Mononuclear cell (primary cell): Measurements from ENCODE around the gene PALMD. TPM values are rescaled to one million over a fixed set of nuclear protein-coding genes. Genes with fewer than 3 reads are reported as not detected.

Experiments used
- H3K27me3 ChIP-seq: 2 replicates; pipeline ENCODE4 v1.6.0; 2011; ENCODE audit warnings: low read length, control low read depth; ENCODE audit not compliant: insufficient read depth
- H3K4me1 ChIP-seq: 2 replicates; pipeline ENCODE4 v1.5.1; 2011; ENCODE audit warnings: mild to moderate bottlenecking, low read length, control low read depth; ENCODE audit not compliant: insufficient read depth
- H3K4me3 ChIP-seq: 2 replicates; pipeline ENCODE4 v1.5.1; 2011; ENCODE audit warnings: mild to moderate bottlenecking, low read length, moderate library complexity
- H3K9me3 ChIP-seq: 2 replicates; pipeline ENCODE4 v1.5.1; 2011; ENCODE audit warnings: low read depth, mild to moderate bottlenecking, control low read depth, low read length
- total RNA-seq: library from RNA; depleted of rRNA; stranded (reverse); fragments of >200 nt; gene quantifications from one replicate; pipeline ENCODE4 v1.2.3, GENCODE V29; 2012

Gene PALMD
- total RNA-seq, 1 donor = not detected

GRCh38 chr1:99662539-99663080 lies 16.7 kb downstream of the PALMD start:
- Histone ChIP-seq H3K27me3 (no peaks in the 10 kb centered on the region), H3K9me3 (no peaks in the 10 kb centered on the region), H3K4me1 (no peaks in the 10 kb centered on the region), H3K4me3 (no peak overlapping the region)

GRCh38 chr1:99663501-99663900 lies 17.6 kb downstream of the PALMD start:
- H3K27me3 ChIP-seq = no peaks in the 10 kb centered on the region
- no peaks in the 10 kb centered on the region for H3K9me3 ChIP-seq
- no peak overlapping the region for H3K4me3 ChIP-seq
- no peaks in the 10 kb centered on the region for H3K4me1 ChIP-seq

- H3K4me3 ChIP-seq = no peak overlapping the region
- no peaks in the 10 kb centered on the region for H3K4me1 ChIP-seq
- H3K9me3 ChIP-seq = no peaks in the 10 kb centered on the region
- H3K27me3 ChIP-seq = no peaks in the 10 kb centered on the region
Measured at GRCh38 chr1:99665212-99665611, 19.3 kb downstream of the PALMD start.

DNA sequence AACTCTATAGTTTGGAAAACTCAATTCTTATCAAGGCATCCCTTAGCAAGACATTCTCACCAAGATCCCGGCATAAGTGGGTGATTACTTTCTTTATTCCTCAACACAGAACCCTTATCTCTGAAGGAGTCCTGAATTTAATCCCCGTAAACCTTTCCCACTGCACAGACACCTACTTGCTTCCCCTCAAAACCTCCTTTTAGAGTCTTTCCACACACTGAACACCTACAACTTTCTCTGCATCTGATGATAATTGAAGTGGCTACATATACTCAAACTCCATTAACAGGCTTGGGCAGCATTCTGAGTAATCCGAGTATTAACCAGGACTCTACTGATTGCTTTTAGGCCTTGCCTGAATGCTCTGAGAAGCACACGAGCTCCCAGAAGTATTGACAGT lies 23.5 kb downstream of the PALMD start:
- Histone ChIP-seq H3K4me1 (no peaks in the 10 kb centered on the region), H3K4me3 (no peak overlapping the region), H3K9me3 (no peaks in the 10 kb centered on the region), H3K27me3 (no peaks in the 10 kb centered on the region)

GRCh38 chr1:99669821-99670220 lies 23.9 kb downstream of the PALMD start:
- no peaks in the 10 kb centered on the region for H3K27me3 ChIP-seq
- H3K4me1 ChIP-seq = no peaks in the 10 kb centered on the region
- H3K9me3 ChIP-seq = no peaks in the 10 kb centered on the region
- no peak overlapping the region for H3K4me3 ChIP-seq

DNA sequence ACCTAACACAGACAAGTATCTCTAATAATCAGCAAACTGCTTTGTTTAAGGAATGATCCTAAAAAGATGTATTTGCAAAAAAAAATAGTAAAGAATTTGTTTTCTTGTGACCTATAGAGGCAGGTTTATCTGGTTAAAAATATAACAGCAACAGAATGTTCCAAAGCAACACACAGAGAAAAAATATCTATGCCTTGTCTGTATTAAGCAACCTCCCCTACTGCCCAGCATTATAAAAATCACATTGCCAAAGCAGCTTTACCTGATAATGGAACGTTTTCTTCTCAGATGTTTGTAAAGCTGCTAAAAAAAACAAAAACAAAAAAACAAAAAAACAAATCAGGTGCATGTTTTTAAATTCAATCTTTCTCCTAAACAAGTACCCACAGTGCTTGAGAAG lies 24.7 kb downstream of the PALMD start:
- Histone ChIP-seq H3K4me1 (no peaks in the 10 kb centered on the region), H3K4me3 (no peak overlapping the region), H3K27me3 (no peaks in the 10 kb centered on the region), H3K9me3 (no peaks in the 10 kb centered on the region)

- Histone ChIP-seq H3K9me3 (no peaks in the 10 kb centered on the region), H3K27me3 (no peaks in the 10 kb centered on the region), H3K4me1 (no peaks in the 10 kb centered on the region)
Measured at GRCh38 chr1:99672038-99672437, 26.1 kb downstream of the PALMD start.

GRCh38 chr1:99672530-99673213 lies 26.8 kb downstream of the PALMD start:
- Histone ChIP-seq H3K9me3 (no peaks in the 10 kb centered on the region), H3K4me1 (no peaks in the 10 kb centered on the region), H3K27me3 (no peaks in the 10 kb centered on the region), H3K4me3 (no peak overlapping the region)

More at GRCh38 chr1:99672038-99672437, 26.1 kb downstream of the PALMD start:
- no peak overlapping the region for H3K4me3 ChIP-seq

GRCh38 chr1:99673315-99673714 lies 27.4 kb downstream of the PALMD start:
- Histone ChIP-seq H3K9me3 (no peaks in the 10 kb centered on the region), H3K4me1 (no peaks in the 10 kb centered on the region), H3K4me3 (no peak overlapping the region), H3K27me3 (no peaks in the 10 kb centered on the region)

DNA sequence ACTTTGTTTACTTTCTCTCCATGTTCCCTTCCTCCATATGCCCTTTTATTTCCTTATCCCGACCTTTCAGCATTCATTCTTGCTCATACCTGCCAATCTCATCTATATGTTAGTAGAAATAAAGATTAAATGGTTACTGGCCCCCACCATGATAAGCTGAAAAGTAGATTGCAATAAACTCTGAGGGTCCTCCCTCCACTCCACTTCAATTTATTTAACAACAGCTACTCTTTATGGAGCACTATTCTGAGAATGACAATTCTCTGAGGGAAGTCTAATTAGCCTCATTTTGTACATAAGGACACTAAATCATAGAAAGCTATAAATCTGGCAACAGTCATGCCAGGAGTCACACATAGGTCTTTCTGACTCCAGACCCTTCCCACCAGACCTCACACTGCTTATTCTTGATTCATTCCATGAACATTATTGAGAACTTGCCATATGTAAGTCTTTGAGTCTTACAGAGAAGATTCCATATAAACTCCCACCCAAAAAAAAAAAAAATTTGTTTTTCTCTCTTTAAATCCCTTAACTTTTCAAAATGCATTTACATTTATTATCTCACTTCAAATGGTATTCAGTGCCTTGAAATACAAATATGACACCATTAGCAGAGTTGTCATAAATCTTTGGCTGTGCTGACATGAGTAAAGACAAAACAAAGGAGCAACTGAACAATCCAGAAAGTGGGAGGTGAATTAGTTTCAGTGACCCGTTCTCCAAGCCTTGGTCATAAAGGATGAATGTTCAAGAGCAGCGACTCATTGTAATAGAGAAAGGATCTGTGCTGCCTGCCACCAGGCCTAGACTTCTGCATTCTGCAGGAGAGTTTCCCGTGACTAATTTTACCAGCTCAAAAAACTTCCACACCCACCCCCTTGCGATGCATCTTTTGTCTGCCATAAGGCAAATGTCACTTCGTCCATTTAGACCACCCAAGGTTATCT lies 28.5 kb downstream of the PALMD start:
- no peaks in the 10 kb centered on the region for H3K27me3 ChIP-seq
- H3K4me3 ChIP-seq = no peak overlapping the region
- H3K9me3 ChIP-seq = no peaks in the 10 kb centered on the region

DNA sequence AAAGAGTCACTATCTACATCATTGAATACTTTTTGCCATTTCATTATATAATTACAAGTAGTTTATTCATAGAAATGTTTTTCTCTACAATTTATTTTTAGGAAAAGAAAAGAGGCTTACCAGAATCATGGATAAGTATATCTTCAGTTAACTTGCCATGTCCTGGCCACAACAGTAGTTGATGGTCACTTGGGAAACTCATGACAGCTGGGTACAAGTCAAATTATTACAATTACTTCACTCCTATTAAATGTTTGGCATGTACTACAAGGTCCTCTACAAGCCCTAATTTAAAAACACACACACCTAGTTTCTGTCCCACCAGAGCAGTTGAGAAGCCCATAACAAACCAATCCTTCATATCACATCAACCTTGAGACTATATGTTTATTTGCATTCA lies 29.4 kb downstream of the PALMD start:
- Histone ChIP-seq H3K9me3 (no peaks in the 10 kb centered on the region), H3K27me3 (no peaks in the 10 kb centered on the region), H3K4me1 (no peaks in the 10 kb centered on the region), H3K4me3 (no peak overlapping the region)

More for the DNA sequence above, 28.5 kb downstream of the PALMD start:
- H3K4me1 ChIP-seq = no peaks in the 10 kb centered on the region

- Histone ChIP-seq H3K9me3 (no peaks in the 10 kb centered on the region), H3K27me3 (no peaks in the 10 kb centered on the region), H3K4me3 (no peak overlapping the region), H3K4me1 (no peaks in the 10 kb centered on the region)
Measured at GRCh38 chr1:99675994-99676393, 30.1 kb downstream of the PALMD start.

DNA sequence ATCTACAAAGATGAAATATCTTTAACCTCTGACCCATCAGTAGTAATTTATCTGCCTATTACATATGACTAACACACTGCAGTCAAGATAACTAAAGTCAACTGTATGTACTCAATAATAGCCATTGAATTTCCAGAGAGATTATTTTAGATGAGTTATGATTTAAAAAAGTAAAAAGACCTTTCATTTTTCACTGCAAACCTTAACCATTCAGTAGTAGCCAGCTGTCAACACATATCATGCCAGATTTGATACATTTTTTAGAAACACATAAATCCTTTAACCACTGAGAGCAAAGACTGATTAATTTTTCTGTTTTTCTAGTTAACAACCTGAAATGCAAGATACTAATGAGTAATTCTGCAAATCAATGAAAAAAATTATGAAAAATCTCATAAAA lies 31.0 kb downstream of the PALMD start:
- H3K4me3 ChIP-seq = no peak overlapping the region
- no peaks in the 10 kb centered on the region for H3K27me3 ChIP-seq
- no peaks in the 10 kb centered on the region for H3K4me1 ChIP-seq
- H3K9me3 ChIP-seq = no peaks in the 10 kb centered on the region

GRCh38 chr1:99677416-99677815 lies 31.5 kb downstream of the PALMD start:
- Histone ChIP-seq H3K4me3 (no peak overlapping the region), H3K27me3 (no peaks in the 10 kb centered on the region), H3K9me3 (no peaks in the 10 kb centered on the region), H3K4me1 (no peaks in the 10 kb centered on the region)

GRCh38 chr1:99680270-99680669 lies 34.4 kb downstream of the PALMD start:
- H3K4me3 ChIP-seq = no peak overlapping the region

More at GRCh38 chr1:99680270-99680669, 34.4 kb downstream of the PALMD start:
- no peaks in the 10 kb centered on the region for H3K9me3 ChIP-seq
- no peaks in the 10 kb centered on the region for H3K4me1 ChIP-seq
- H3K27me3 ChIP-seq = no peaks in the 10 kb centered on the region
